ENCODE data around the gene CDC42EP3. TPM values are rescaled to one million over a fixed set of nuclear protein-coding genes. Genes with fewer than 3 reads are reported as not detected.

The CDC42EP3 gene
- total RNA-seq, 1 donor from 2014 or later = 73.1 TPM

DNA sequence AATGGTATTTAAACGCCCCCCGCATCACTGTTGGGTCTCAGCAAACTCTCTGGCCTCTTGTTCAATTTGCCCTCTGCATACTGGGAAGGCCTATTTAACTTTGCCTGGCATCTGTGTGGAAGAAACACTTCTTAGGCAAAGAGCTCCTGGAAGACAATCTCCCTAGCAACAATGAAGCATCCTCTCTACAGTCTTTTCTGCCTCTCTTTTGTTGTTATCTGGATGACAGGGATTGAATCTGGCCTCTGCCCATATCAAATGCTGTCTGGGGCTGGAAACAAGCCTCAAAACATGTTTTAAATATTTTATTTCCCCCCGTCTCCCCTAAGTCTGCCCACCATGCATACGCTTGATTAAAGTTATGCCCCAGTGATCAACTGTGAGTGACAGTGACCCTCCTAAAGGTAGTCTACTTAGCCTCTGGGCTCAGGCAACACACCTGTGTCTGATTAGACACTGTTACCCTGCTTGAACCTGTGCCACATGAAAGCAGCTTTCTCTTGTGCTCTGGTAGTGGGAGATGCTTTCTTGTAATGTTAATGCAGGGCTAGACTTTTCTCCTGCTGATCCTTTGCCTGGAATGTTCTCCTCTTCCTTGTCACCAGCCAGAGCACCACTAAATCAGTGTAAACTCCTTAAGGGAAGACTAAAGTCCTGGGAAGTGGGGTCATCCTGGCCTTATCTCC lies 34.9 kb downstream of the CDC42EP3 start:
- no peaks in the 10 kb centered on the region for H3K9me3 ChIP-seq
- H3K36me3 ChIP-seq = no peaks in the 10 kb centered on the region
- DNase-seq = no peak
- ATAC-seq = no peak
- H3K27me3 ChIP-seq (ENCODE audit: low read depth) = no peaks in the 10 kb centered on the region
- peaks cover 21% of the 10 kb centered on the region for H3K4me1 ChIP-seq
- intact Hi-C loops (cut with DNase I) = no loop called here
- H3K4me3 ChIP-seq = no peak overlapping the region
- TF ChIP-seq, protein P1, sequence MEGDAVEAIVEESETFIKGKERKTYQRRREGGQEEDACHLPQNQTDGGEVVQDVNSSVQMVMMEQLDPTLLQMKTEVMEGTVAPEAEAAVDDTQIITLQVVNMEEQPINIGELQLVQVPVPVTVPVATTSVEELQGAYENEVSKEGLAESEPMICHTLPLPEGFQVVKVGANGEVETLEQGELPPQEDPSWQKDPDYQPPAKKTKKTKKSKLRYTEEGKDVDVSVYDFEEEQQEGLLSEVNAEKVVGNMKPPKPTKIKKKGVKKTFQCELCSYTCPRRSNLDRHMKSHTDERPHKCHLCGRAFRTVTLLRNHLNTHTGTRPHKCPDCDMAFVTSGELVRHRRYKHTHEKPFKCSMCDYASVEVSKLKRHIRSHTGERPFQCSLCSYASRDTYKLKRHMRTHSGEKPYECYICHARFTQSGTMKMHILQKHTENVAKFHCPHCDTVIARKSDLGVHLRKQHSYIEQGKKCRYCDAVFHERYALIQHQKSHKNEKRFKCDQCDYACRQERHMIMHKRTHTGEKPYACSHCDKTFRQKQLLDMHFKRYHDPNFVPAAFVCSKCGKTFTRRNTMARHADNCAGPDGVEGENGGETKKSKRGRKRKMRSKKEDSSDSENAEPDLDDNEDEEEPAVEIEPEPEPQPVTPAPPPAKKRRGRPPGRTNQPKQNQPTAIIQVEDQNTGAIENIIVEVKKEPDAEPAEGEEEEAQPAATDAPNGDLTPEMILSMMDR (IDR thresholded peaks at IDR 0.05) = no peak
- H3K27ac ChIP-seq = no peak overlapping the region

DNA sequence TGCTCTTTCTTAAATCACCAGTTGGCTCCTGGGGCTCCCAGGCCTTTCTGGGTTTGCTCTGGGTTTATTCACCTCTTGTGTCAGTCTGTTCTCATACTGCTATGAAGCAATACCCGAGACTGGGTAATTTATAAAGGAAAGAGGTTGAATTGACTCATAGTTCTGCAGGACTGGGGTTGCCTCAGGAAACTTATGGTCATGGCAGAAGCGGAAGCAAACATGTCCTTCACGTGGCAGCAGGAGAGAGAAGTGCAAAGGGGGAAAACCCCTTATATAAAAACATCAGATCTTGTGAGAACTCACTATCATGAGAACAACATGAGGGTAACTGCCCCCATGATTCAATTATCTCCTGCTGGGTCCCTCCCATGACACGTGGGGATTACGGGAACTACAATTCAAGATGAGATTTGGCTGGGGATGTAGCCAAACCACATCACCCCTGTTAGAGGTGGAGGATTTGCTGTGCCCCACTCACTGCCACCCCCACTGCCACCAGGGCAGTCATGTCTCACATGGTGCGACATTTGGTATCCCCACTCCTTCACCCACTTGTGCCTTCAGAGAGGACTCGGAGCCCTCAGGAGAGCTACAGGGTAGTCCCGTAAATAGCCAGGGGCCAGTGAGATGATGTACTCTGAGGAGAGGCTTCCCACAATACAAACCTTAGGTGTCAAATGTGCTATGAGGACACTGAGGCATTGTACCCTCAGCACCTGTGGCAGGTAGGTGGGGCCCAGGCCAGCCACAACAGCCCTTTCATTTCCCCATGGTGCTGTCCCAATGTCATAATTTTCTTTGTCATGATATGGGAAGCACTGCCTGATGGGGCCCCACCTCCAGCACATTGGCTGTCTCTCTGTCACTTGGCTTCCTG lies 35.7 kb downstream of the CDC42EP3 start:
- intact Hi-C loops (cut with DNase I) = no loop called here
- no peaks in the 10 kb centered on the region for H3K27me3 ChIP-seq (ENCODE audit: low read depth)
- peak; percentile 76 to 86 for ATAC-seq
- H3K9me3 ChIP-seq = no peaks in the 10 kb centered on the region
- TF ChIP-seq, protein P1 (IDR thresholded peaks at IDR 0.05) = no peak
- peak overlapping the region; percentile 44 for H3K27ac ChIP-seq
- H3K4me1 ChIP-seq = peaks cover 24% of the 10 kb centered on the region
- no peaks in the 10 kb centered on the region for H3K36me3 ChIP-seq
- no peak overlapping the region for H3K4me3 ChIP-seq
- peak; percentile 68 for DNase-seq

DNA sequence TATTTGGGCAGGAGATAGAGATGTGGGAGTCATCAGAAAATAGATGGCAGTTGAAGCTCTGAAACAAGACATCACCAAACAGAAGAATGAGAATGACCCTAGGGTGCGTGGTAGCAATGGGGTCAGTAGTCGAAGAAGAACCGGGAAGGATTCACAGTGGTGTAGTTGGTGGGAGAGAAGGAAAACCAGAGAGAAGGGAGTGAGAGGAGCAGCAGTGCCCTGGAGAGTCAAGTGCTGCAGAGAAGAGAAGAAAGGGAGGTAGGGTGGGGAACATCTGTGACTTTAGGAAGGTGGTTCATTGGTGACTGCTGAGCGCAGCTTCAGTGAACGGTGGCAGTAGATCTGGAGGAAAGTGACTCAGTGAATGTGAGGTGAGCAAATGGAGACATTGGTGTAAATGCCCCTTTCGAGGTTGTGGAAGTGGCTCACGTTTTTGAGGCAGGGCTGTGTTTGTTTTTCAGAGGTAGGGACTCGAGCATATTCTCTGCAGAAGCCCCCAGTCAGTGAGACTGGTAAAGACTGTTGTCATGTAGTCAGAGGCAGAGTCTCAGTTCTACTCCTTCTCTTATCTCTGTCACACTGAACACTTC lies 36.4 kb downstream of the CDC42EP3 start:
- DNase-seq (no peak), ATAC-seq (no peak)
- peak overlapping the region; percentile 25 for H3K27ac ChIP-seq
- peaks cover 24% of the 10 kb centered on the region for H3K4me1 ChIP-seq
- TF ChIP-seq, protein P1 (IDR thresholded peaks at IDR 0.05) = no peak
- no peaks in the 10 kb centered on the region for H3K9me3 ChIP-seq
- H3K27me3 ChIP-seq (ENCODE audit: low read depth) = no peaks in the 10 kb centered on the region
- intact Hi-C loops (cut with DNase I) = no loop called here
- no peak overlapping the region for H3K4me3 ChIP-seq
- H3K36me3 ChIP-seq = no peaks in the 10 kb centered on the region

DNA sequence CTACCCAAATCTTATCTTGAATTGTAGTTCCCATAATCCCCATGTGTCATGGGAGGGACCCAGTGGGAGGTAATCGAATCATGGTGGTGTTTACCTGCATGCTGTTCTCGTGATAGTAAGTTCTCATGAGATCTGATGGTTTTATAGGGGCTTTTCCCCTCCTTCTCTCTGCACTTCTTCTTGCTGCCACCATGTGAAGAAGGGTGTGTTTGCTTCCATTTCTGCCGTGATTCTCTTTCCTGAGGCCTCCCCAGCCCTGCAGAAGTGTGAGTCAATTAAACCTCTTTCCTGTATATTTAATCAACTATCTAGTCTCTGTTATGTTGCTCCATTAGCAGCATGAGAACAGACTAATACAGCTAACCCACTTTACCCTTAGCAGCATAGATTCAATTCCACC lies 37.6 kb downstream of the CDC42EP3 start:
- H3K27ac ChIP-seq = no peak overlapping the region
- H3K36me3 ChIP-seq = no peaks in the 10 kb centered on the region
- no peaks in the 10 kb centered on the region for H3K9me3 ChIP-seq
- intact Hi-C loops (cut with DNase I) = no loop called here
- peaks cover 24% of the 10 kb centered on the region for H3K4me1 ChIP-seq
- no peaks in the 10 kb centered on the region for H3K27me3 ChIP-seq (ENCODE audit: low read depth)
- H3K4me3 ChIP-seq = no peak overlapping the region
- DNase-seq (no peak), ATAC-seq (no peak)
- TF ChIP-seq, protein P1 (IDR thresholded peaks at IDR 0.05) = no peak

DNA sequence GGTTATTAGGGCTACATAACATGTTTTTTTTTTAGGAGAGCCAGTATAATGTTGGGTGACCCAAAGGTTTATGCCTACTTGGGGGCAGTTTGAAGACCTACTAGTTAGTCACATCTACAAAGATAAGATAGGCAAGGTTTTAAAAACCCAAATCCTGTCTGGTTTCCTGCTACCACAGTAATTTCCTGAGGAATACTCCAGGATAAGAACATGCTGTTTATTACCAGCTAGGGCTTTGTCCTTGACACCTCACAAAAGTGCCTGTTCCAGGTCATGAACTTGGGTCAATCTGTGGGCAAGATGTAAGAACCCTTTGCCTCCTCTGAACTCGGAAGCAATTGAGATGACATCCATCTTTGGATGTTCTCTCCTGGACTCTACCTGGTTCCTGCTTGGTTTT lies 38.2 kb downstream of the CDC42EP3 start:
- DNase-seq (no peak), ATAC-seq (no peak)

More for the DNA sequence above, 38.2 kb downstream of the CDC42EP3 start:
- H3K36me3 ChIP-seq = no peaks in the 10 kb centered on the region
- no peak overlapping the region for H3K27ac ChIP-seq
- no peaks in the 10 kb centered on the region for H3K9me3 ChIP-seq
- intact Hi-C loops (cut with DNase I) = no loop called here
- H3K4me3 ChIP-seq = no peak overlapping the region
- TF ChIP-seq, protein P1 (IDR thresholded peaks at IDR 0.05) = no peak
- no peaks in the 10 kb centered on the region for H3K27me3 ChIP-seq (ENCODE audit: low read depth)
- peaks cover 24% of the 10 kb centered on the region for H3K4me1 ChIP-seq

All from lower lobe of right lung (tissue), 2 donors.